Gastrocnemius medialis (tissue), 4 donors: ENCODE measurements around the gene LPAR1.

Experiments
- POLR2A ChIP-seq, 2 donors: fragments of 450-650 bp; IDR thresholded peaks; one replicate each; pipeline ENCODE4 v1.6.1; 2017; ENCODE audit warnings: antibody characterized with exemption in 2 of 2, mild to moderate bottlenecking in 2 of 2, moderate library complexity in 2 of 2
- TF ChIP-seq, protein P1 (sequence below), 5 experiments: fragments of 450-650 bp in 3 of 5; fragments of 200-600 bp in 2 of 5; sonication (generic) in 2 of 5; IDR thresholded peaks in 4 of 5; conservative IDR thresholded peaks in 1 of 5; 1 replicate in 4 of 5; 2 replicates in 1 of 5; pipeline ENCODE4 v1.5.1; 2016 to 2019; ENCODE audit warnings: antibody characterized with exemption in 5 of 5, mild to moderate bottlenecking in 3 of 5, moderate library complexity in 3 of 5

DNA sequence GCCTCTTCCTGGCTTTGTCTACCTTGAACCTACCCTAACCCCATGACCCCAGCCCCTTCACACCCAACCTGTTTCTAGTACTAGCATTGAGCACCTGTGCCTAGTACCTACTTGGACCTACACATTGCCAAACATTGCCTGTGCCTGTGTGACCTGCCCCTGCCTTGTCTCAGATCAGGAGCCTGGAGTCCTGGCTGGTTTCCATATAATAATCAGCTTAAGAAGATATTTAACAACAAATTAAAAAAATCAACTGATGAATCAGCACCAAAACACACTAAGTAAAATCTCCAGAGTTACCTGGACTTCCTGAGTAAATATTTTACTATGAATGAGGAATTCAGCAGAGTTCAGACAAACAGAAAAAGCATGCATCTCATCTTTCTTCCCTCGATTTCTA is 17.7 kb downstream of the LPAR1 start:
- TF ChIP-seq, protein P1, sequence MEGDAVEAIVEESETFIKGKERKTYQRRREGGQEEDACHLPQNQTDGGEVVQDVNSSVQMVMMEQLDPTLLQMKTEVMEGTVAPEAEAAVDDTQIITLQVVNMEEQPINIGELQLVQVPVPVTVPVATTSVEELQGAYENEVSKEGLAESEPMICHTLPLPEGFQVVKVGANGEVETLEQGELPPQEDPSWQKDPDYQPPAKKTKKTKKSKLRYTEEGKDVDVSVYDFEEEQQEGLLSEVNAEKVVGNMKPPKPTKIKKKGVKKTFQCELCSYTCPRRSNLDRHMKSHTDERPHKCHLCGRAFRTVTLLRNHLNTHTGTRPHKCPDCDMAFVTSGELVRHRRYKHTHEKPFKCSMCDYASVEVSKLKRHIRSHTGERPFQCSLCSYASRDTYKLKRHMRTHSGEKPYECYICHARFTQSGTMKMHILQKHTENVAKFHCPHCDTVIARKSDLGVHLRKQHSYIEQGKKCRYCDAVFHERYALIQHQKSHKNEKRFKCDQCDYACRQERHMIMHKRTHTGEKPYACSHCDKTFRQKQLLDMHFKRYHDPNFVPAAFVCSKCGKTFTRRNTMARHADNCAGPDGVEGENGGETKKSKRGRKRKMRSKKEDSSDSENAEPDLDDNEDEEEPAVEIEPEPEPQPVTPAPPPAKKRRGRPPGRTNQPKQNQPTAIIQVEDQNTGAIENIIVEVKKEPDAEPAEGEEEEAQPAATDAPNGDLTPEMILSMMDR (IDR thresholded peaks at IDR 0.05 in 4 of 5, conservative IDR thresholded peaks at IDR 0.05 in 1 of 5), result no peak
- no peak for TF ChIP-seq POLR2A (IDR thresholded peaks at IDR 0.05)
